PC-9 (cell line): ENCODE measurements around the gene HARBI1. TPM values are rescaled to one million over a fixed set of nuclear protein-coding genes. Genes with fewer than 3 reads are reported as not detected.

ENCODE experiments used
- BruUV-seq: library from RNA; stranded (reverse); fragments of 400-500 nt; replicated peaks from 2 replicates; lab custom pipeline; 2021; lab: Mats Ljungman, UMichigan
- CTCF ChIA-PET: fragments of 300-600 bp; sonication (Branson Sonifier 250); formaldehyde crosslinking; loops from one replicate; lab custom pipeline; 2022; ENCODE audit warnings: antibody characterized with exemption; lab: Charles Lee
- POLR2A ChIA-PET: fragments of 300-600 bp; sonication (Branson Sonifier 250); formaldehyde crosslinking; loops from one replicate; lab custom pipeline; 2022; ENCODE audit warnings: antibody characterized with exemption; ENCODE audit not compliant: unreplicated experiment; lab: Charles Lee
- DNase-seq, 2 experiments: peaks; one replicate each; pipeline versions ENCODE4 v3.0.0 to v3.0.0-alpha.2; 2015 to 2022; ENCODE audit warnings: mixed read lengths in 1 of 2
- H2AFZ ChIP-seq: fragments of 200-600 bp; sonication (generic); 2 replicates; pipeline ENCODE4 v1.8.1; 2017; ENCODE audit warnings: antibody characterized with exemption
- H3F3A ChIP-seq: fragments of 200-600 bp; sonication (generic); 2 replicates; pipeline ENCODE4 v1.8.1; 2017; ENCODE audit warnings: antibody characterized with exemption, mild to moderate bottlenecking, low read depth; ENCODE audit not compliant: insufficient read depth
- H3K27ac ChIP-seq: fragments of 200-600 bp; sonication (generic); 2 replicates; pipeline ENCODE4 v1.6.1; 2016; ENCODE audit warnings: mixed run types
- H3K27me3 ChIP-seq: fragments of 200-600 bp; sonication (generic); 2 replicates; pipeline ENCODE4 v1.6.1; 2016; ENCODE audit warnings: low read depth, mixed run types; ENCODE audit not compliant: insufficient read depth
- H3K36me3 ChIP-seq: fragments of 200-600 bp; sonication (generic); 2 replicates; pipeline ENCODE4 v1.6.1; 2016; ENCODE audit warnings: low read depth, mixed run types
- H3K4me1 ChIP-seq: fragments of 200-600 bp; sonication (generic); replicated peaks from 2 replicates; pipeline ENCODE4 v1.6.1; 2016; ENCODE audit warnings: mixed run types; ENCODE audit not compliant: insufficient read depth
- H3K4me2 ChIP-seq: fragments of 200-600 bp; sonication (generic); 2 replicates; pipeline ENCODE4 v1.6.1; 2017; ENCODE audit warnings: mixed run types
- H3K4me3 ChIP-seq: fragments of 200-600 bp; sonication (generic); 2 replicates; pipeline ENCODE4 v1.6.1; 2016; ENCODE audit warnings: mixed run types
- H3K79me2 ChIP-seq: fragments of 200-600 bp; sonication (generic); 2 replicates; pipeline ENCODE4 v1.6.1; 2017; ENCODE audit warnings: low read depth, mixed run types
- H3K9me2 ChIP-seq: fragments of 200-600 bp; sonication (generic); 2 replicates; pipeline ENCODE4 v1.8.1; 2017; ENCODE audit warnings: mild to moderate bottlenecking; ENCODE audit not compliant: insufficient read depth
- H3K9me3 ChIP-seq: fragments of 200-600 bp; sonication (generic); 2 replicates; pipeline ENCODE4 v1.8.1; 2016; ENCODE audit warnings: low read depth; ENCODE audit not compliant: insufficient read depth
- H4K20me1 ChIP-seq: fragments of 200-600 bp; sonication (generic); 2 replicates; pipeline ENCODE4 v1.8.1; 2017; ENCODE audit not compliant: insufficient read depth
- CTCF ChIP-seq: fragments of 200-600 bp; sonication (generic); conservative IDR thresholded peaks from 2 replicates; pipeline ENCODE4 v1.6.1; 2017; ENCODE audit warnings: mixed run types, antibody characterized with exemption, mild to moderate bottlenecking, moderate library complexity
- EZH2 ChIP-seq: fragments of 200-600 bp; sonication (generic); IDR thresholded peaks from 2 replicates; pipeline ENCODE4 v1.8.0; 2017; ENCODE audit warnings: antibody characterized with exemption, low read depth
- intact Hi-C: fragments of 100-400 bp; cut with micrococcal nuclease; formaldehyde crosslinking; loops from one replicate; pipeline ENCODE4 v1.10.0; 2022; ENCODE audit not compliant: unreplicated experiment
- total RNA-seq: library from RNA; stranded (reverse); gene quantifications from 2 replicates; pipeline ENCODE4 v1.2.3, GENCODE V29; 2021

HARBI1 gene
- total RNA-seq, 1 experiment from 2014 or later = 8.0 TPM

- H3K79me2 ChIP-seq = no peaks in the 10 kb centered on the region
- no peak for DNase-seq
- peaks cover 4% of the 10 kb centered on the region for H3K4me1 ChIP-seq
- TF ChIP-seq CTCF = no peak
- no peak for TF ChIP-seq EZH2
- H3K4me2 ChIP-seq = no peak overlapping the region
- H2AFZ ChIP-seq = no peak overlapping the region
- POLR2A ChIA-PET = no interaction called here
- no peaks in the 10 kb centered on the region for H3K9me3 ChIP-seq
- H3K9me2 ChIP-seq = no peaks in the 10 kb centered on the region
- intact Hi-C loops = no loop called here
- H3K27ac ChIP-seq = no peak overlapping the region
- 0 out of 2 replicates have a peak, but pooled peaks cover 8% of the 10 kb centered on the region for H3K36me3 ChIP-seq
- BruUV-seq = no TSS peak
- H3F3A ChIP-seq = no peaks in the 10 kb centered on the region; the same call in 1 of the 2 replicates
- no peak overlapping the region for H3K4me3 ChIP-seq
- H4K20me1 ChIP-seq = no peaks in the 10 kb centered on the region
- CTCF ChIA-PET = no interaction called here
- H3K27me3 ChIP-seq = no peaks in the 10 kb centered on the region
Measured at GRCh38 chr11:46599340-46600193, 17.5 kb downstream of the HARBI1 start.

GRCh38 chr11:46597609-46598219 lies 19.3 kb downstream of the HARBI1 start:
- H4K20me1 ChIP-seq = peaks cover 4% of the 10 kb centered on the region; the same call in 1 of the 2 replicates
- TF ChIP-seq CTCF = no peak
- ChIA-PET CTCF (interaction anchor here (0.5 kb wide), 1 partner anchor 20 kb away, joined by 3 read pairs; the partner anchor contains the start of genes ATG13 and HARBI1), POLR2A (no interaction called here)
- no peak for DNase-seq
- no peaks in the 10 kb centered on the region for H3K27me3 ChIP-seq
- intact Hi-C loops = no loop called here
- H3K4me2 ChIP-seq = no peak overlapping the region
- no peak overlapping the region for H3K27ac ChIP-seq
- peaks cover 12% of the 10 kb centered on the region for H3K4me1 ChIP-seq
- H3K4me3 ChIP-seq = no peak overlapping the region
- H2AFZ ChIP-seq = no peak overlapping the region
- H3K9me2 ChIP-seq = no peaks in the 10 kb centered on the region
- H3K9me3 ChIP-seq = no peaks in the 10 kb centered on the region
- no peaks in the 10 kb centered on the region for H3K36me3 ChIP-seq
- H3F3A ChIP-seq = no peaks in the 10 kb centered on the region; the same call in 1 of the 2 replicates
- no TSS peak for BruUV-seq
- H3K79me2 ChIP-seq = peaks cover 11% of the 10 kb centered on the region

- no peak overlapping the region for H3K27ac ChIP-seq
- H3K36me3 ChIP-seq = no peaks in the 10 kb centered on the region
Measured at GRCh38 chr11:46597155-46597554, 19.9 kb downstream of the HARBI1 start.

More at GRCh38 chr11:46597155-46597554, 19.9 kb downstream of the HARBI1 start:
- Histone ChIP-seq H3K4me3 (no peak overlapping the region), H3K4me2 (no peak overlapping the region), H4K20me1 (peaks cover 6% of the 10 kb centered on the region), H3K9me2 (no peaks in the 10 kb centered on the region), H3K27me3 (no peaks in the 10 kb centered on the region), H3K4me1 (peaks cover 18% of the 10 kb centered on the region), H3K9me3 (no peaks in the 10 kb centered on the region), H2AFZ (no peak overlapping the region), H3F3A (no peaks in the 10 kb centered on the region; the same call in 1 of the 2 replicates), H3K79me2 (peaks cover 17% of the 10 kb centered on the region)
- ChIA-PET POLR2A (no interaction called here), CTCF (no interaction called here)
- DNase-seq = no peak
- no TSS peak for BruUV-seq
- TF ChIP-seq CTCF = no peak
- TF ChIP-seq EZH2 = no peak
- intact Hi-C loops = no loop called here
